ENCODE results near the gene DHCR7. TPM values are rescaled to one million over a fixed set of nuclear protein-coding genes. Genes with fewer than 3 reads are reported as not detected.

The DHCR7 gene
- total RNA-seq, 6 experiments from 2014 or later: 44.6 to 55.9 (median 48.9) TPM

GRCh38 chr11:71491531-71491930 lies 43.3 kb upstream of the DHCR7 start:
- no peak for DNase-seq
- H3K36me3 Mint-ChIP-seq (ENCODE audit: low read depth): peaks cover 45% of the 10 kb centered on the region
- no peaks in the 10 kb centered on the region for H3K9me3 Mint-ChIP-seq
- H3K4me1 Mint-ChIP-seq (ENCODE audit: low read depth): peaks cover 20% of the 10 kb centered on the region
- no peaks in the 10 kb centered on the region for H3K27me3 Mint-ChIP-seq (ENCODE audit: insufficient read depth)
- H3K27ac Mint-ChIP-seq: no peak overlapping the region
- no peak overlapping the region for H3K4me3 Mint-ChIP-seq
- TF ChIP-seq CTCF (IDR thresholded peaks at IDR 0.05): no peak

DNA sequence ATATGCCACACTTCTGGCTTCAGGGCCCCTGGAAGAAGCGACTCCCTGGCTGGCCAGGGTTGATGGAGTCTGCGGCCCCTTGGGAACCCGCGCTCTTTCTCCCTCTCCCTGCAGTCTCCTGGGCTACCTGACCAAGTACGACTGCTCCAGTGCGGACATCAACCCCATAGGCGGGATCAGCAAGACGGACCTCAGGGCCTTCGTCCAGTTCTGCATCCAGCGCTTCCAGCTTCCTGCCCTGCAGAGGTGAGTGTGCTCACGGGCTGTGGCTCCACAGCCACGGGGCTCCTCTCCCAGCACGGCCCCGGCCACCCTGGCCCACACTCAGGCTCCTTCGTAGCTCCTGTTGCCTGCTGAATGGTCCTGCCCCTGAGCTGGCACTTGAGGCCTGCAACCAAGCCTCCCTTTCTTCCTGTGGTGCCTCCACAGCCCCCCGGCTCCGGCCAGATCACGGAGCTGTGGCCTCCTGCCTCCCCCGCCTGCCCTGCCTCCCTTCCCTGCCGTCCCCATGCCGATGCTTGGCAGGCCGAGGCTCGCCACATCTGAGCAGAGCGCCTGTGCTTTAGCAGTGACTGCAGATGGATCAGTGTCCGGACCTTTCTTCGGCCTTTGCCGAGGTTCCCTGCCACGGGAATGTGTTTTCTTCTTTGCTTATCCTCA lies 42.7 kb upstream of the DHCR7 start:
- no peak for TF ChIP-seq CTCF (IDR thresholded peaks at IDR 0.05)
- no peaks in the 10 kb centered on the region for H3K27me3 Mint-ChIP-seq (ENCODE audit: insufficient read depth)
- DNase-seq: no peak
- no peak overlapping the region for H3K27ac Mint-ChIP-seq
- no peak overlapping the region for H3K4me3 Mint-ChIP-seq
- H3K9me3 Mint-ChIP-seq: no peaks in the 10 kb centered on the region
- H3K4me1 Mint-ChIP-seq (ENCODE audit: low read depth): peaks cover 20% of the 10 kb centered on the region
- peaks cover 49% of the 10 kb centered on the region for H3K36me3 Mint-ChIP-seq (ENCODE audit: low read depth)

GRCh38 chr11:71490044-71490730 lies 42.0 kb upstream of the DHCR7 start:
- H3K27me3 Mint-ChIP-seq (ENCODE audit: insufficient read depth): no peaks in the 10 kb centered on the region
- no peak for TF ChIP-seq CTCF (IDR thresholded peaks at IDR 0.05)
- H3K36me3 Mint-ChIP-seq (ENCODE audit: low read depth): peaks cover 50% of the 10 kb centered on the region
- H3K4me1 Mint-ChIP-seq (ENCODE audit: low read depth): peaks cover 20% of the 10 kb centered on the region
- no peak overlapping the region for H3K4me3 Mint-ChIP-seq
- peak overlapping the region; percentile 41; the same call in 1 of the 2 replicates for H3K27ac Mint-ChIP-seq
- DNase-seq: no peak
- no peaks in the 10 kb centered on the region for H3K9me3 Mint-ChIP-seq

DNA sequence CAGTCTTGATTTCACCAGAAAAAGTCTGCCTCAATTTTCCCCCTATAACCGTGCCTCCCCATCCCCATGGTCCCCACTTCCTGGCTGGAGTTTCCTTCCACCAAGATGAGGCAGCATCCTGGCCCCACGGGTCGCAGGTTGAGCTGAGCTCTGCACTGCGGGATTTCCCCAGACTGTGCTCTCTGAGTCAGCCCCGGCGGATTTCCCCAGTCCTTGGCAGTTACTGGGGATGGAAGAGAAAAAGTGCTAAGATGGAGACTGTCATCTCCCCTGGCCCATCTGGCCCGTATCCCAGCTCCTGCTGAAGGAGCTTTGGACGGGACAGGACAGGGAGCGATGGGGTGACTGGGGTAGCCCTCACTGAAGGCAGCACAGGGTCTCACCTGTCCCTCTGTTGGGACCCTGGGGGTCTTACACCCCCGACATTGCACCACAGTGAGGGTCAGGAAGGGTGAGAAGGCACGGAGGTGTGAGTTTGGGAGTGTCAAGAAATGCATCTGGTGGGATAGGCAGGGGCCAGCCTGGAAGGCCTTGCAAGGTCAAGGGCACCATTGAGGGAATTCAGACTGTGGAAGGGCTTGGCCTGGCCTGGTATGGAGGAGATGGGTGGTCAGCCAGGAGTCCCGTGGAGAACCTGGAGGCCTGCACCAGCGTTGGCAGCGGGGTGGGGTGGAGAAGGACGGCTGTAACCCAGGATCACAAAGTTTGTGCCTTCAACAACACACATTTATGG lies 41.3 kb upstream of the DHCR7 start:
- no peaks in the 10 kb centered on the region for H3K9me3 Mint-ChIP-seq
- peak; percentile 2 for DNase-seq
- TF ChIP-seq CTCF (IDR thresholded peaks at IDR 0.05): no peak

DNA sequence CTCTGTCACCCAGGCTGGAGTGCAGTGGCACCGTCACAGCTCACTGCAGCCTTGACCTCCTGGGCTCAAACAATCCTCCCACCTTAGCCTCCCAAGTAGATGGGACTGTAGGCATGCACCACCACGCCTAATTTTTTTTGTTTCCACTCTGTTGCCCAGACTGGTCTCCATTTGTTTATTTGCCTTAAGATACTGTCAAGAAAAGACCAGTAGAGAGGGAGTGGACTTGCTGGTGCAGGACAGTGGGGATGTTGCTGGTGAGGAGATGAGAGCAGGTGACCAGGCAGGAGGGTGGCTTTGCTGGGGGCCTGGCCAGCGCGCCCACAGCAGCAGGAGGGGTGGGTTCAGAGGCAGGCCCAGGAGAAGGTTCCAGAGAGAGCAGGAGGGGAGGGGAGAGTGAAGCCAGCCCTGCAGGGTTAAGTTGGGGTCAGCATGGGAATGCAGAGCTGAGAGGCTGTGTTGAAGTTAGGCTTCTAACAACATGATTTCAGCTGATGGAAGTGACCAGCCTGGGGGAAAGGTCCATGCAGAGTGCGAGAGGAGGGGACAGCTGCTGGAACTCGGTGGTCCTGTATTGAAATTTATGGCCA lies 40.6 kb upstream of the DHCR7 start:
- Mint-ChIP-seq H3K27me3 (ENCODE audit: insufficient read depth) (no peaks in the 10 kb centered on the region; the same call in 1 of the 2 replicates), H3K4me1 (ENCODE audit: low read depth) (peaks cover 20% of the 10 kb centered on the region), H3K36me3 (ENCODE audit: low read depth) (peaks cover 53% of the 10 kb centered on the region), H3K4me3 (no peak overlapping the region), H3K27ac (no peak overlapping the region), H3K9me3 (no peaks in the 10 kb centered on the region)
- no peak for DNase-seq
- no peak for TF ChIP-seq CTCF (IDR thresholded peaks at IDR 0.05)

More for the DNA sequence above, 41.3 kb upstream of the DHCR7 start:
- Mint-ChIP-seq H3K36me3 (ENCODE audit: low read depth) (peaks cover 48% of the 10 kb centered on the region), H3K4me3 (no peak overlapping the region), H3K27ac (no peak overlapping the region; the same call in 1 of the 2 replicates), H3K4me1 (ENCODE audit: low read depth) (peaks cover 20% of the 10 kb centered on the region), H3K27me3 (ENCODE audit: insufficient read depth) (no peaks in the 10 kb centered on the region)
